A673 (cell line): ENCODE data around the gene CFAP97D2.

Experiments
- EZH2 ChIP-seq: fragments of 200-600 bp; sonication (generic); IDR thresholded peaks from 2 replicates; pipeline ENCODE4 v1.6.1; 2017; ENCODE audit warnings: borderline replicate concordance, low read depth, mild to moderate bottlenecking, mixed read lengths, antibody characterized with exemption, low read length; ENCODE audit not compliant: poor library complexity, severe bottlenecking
- TF ChIP-seq, protein P1 (sequence below): fragments of 300-800, 200-600 bp; sonication (generic); conservative IDR thresholded peaks from 2 replicates; pipeline ENCODE4 v1.5.1; 2017; ENCODE audit warnings: low read depth, mild to moderate bottlenecking, antibody characterized with exemption, low read length, moderate library complexity, mixed read lengths

- TF ChIP-seq, protein P1, sequence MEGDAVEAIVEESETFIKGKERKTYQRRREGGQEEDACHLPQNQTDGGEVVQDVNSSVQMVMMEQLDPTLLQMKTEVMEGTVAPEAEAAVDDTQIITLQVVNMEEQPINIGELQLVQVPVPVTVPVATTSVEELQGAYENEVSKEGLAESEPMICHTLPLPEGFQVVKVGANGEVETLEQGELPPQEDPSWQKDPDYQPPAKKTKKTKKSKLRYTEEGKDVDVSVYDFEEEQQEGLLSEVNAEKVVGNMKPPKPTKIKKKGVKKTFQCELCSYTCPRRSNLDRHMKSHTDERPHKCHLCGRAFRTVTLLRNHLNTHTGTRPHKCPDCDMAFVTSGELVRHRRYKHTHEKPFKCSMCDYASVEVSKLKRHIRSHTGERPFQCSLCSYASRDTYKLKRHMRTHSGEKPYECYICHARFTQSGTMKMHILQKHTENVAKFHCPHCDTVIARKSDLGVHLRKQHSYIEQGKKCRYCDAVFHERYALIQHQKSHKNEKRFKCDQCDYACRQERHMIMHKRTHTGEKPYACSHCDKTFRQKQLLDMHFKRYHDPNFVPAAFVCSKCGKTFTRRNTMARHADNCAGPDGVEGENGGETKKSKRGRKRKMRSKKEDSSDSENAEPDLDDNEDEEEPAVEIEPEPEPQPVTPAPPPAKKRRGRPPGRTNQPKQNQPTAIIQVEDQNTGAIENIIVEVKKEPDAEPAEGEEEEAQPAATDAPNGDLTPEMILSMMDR = no peak
- TF ChIP-seq EZH2 = no peak
Observed at GRCh38 chr13:114204894-114205293, 25.8 kb downstream of the CFAP97D2 start.
